HepG2 (cell line): Measurements from ENCODE around the gene KRTAP10-6. TPM values are rescaled to one million over a fixed set of nuclear protein-coding genes. Genes with fewer than 3 reads are reported as not detected.

ENCODE experiments used
- ATAC-seq: fragments of 200-7000 bp; cut with Tn5 transposase; 3 replicates; pipeline ENCODE4 v1.9.1; 2020; ENCODE audit warnings: mild to moderate bottlenecking, moderate library complexity
- BruUV-seq: library from RNA; stranded (reverse); fragments of 400-500 nt; replicated peaks from 2 replicates; lab custom pipeline; 2021; lab: Mats Ljungman, UMichigan
- CTCF ChIA-PET: fragments of 300-600 bp; formaldehyde crosslinking; extraction: SDS; loops from one replicate; lab custom pipeline; 2021; ENCODE audit warnings: low total read pairs, inconsistent platforms, low intra/inter-chr PET ratio; lab: Yijun Ruan, JAX
- POLR2A ChIA-PET: fragments of 350-600 bp; sonication (Branson Sonifier 250); formaldehyde crosslinking; loops from one replicate; lab custom pipeline; 2020; ENCODE audit warnings: antibody characterized with exemption, inconsistent platforms; lab: Yijun Ruan, JAX
- DNase-seq: peaks from one replicate; pipeline ENCODE4 v3.0.0-alpha.2; 2015; ENCODE audit warnings: low spot score
- FAIRE-seq: peaks from 3 replicates; lab custom pipeline; 2011; peaks lifted over from hg19 to GRCh38; lab: Jason Lieb, UNC
- H2AFZ ChIP-seq: one replicate; pipeline ENCODE4 v1.6.1; 2011; ENCODE audit warnings: low read length, inconsistent platforms
- H3K27ac ChIP-seq: fragments of 300-600 bp; 3 replicates; pipeline ENCODE4 v1.8.0; 2011; ENCODE audit warnings: mixed run types, mild to moderate bottlenecking, mixed read lengths, low read length, inconsistent platforms; ENCODE audit not compliant: insufficient read depth; ENCODE audit errors: extremely low read length
- H3K27me3 ChIP-seq, 2 experiments: fragments of 200-600 bp in 1 of 2; 2 replicates in 1 of 2; 3 replicates in 1 of 2; pipeline versions ENCODE4 v1.6.0 to v1.8.0; 2011; ENCODE audit warnings: low read length in 2 of 2, mild to moderate bottlenecking in 2 of 2, moderate library complexity in 2 of 2, inconsistent platforms in 1 of 2; ENCODE audit not compliant: insufficient read depth in 2 of 2, control insufficient read depth in 1 of 2
- H3K36me3 ChIP-seq, 2 experiments: fragments of 200-600 bp in 1 of 2; replicated peaks in 1 of 2; 2 replicates in 1 of 2; 3 replicates in 1 of 2; pipeline versions ENCODE4 v1.5.1 to v1.8.0; 2011; ENCODE audit warnings: low read length in 2 of 2, inconsistent platforms in 1 of 2; ENCODE audit not compliant: insufficient read depth in 2 of 2, control insufficient read depth in 1 of 2
- H3K4me1 ChIP-seq: 2 replicates; pipeline ENCODE4 v1.5.1; 2012; ENCODE audit warnings: low read length, inconsistent platforms; ENCODE audit not compliant: insufficient read depth
- H3K4me2 ChIP-seq: 2 replicates; pipeline ENCODE4 v1.6.0; 2011; ENCODE audit warnings: low read depth, low read length, inconsistent platforms
- H3K4me3 ChIP-seq, 3 experiments: fragments of 200-600 bp in 1 of 3; sonication (generic), shearing (Covaris generic) in 1 of 3; replicated peaks in 1 of 3; 2 replicates each; pipeline ENCODE4 v1.5.1; 2011 to 2016; ENCODE audit warnings: low read length in 3 of 3, inconsistent platforms in 2 of 3, low read depth in 2 of 3, mild to moderate bottlenecking in 2 of 3, control low read depth in 1 of 3, mixed read lengths in 1 of 3; ENCODE audit not compliant: insufficient read depth in 1 of 3
- H3K79me2 ChIP-seq: one replicate; pipeline ENCODE4 v1.6.1; 2011; ENCODE audit warnings: low read length, inconsistent platforms; ENCODE audit not compliant: insufficient read depth
- H3K9ac ChIP-seq: 2 replicates; pipeline ENCODE4 v1.6.0; 2011; ENCODE audit warnings: mild to moderate bottlenecking, low read depth, low read length, inconsistent platforms; ENCODE audit not compliant: insufficient read depth
- H3K9me3 ChIP-seq: 2 replicates; pipeline ENCODE4 v1.5.1; 2012; ENCODE audit warnings: mild to moderate bottlenecking, low read length
- H4K20me1 ChIP-seq: 2 replicates; pipeline ENCODE4 v1.6.0; 2011; ENCODE audit warnings: inconsistent platforms, mild to moderate bottlenecking, low read length, moderate library complexity; ENCODE audit not compliant: insufficient read depth
- GATAD2A ChIP-seq: IDR thresholded peaks from 2 replicates; pipeline ENCODE4 v1.6.1; 2016
- GLI4 ChIP-seq: sonication (generic); formaldehyde crosslinking; IDR thresholded peaks from 2 replicates; pipeline ENCODE4 v1.5.1; 2020; ENCODE audit warnings: missing genetic modification reagents, mild to moderate bottlenecking, moderate library complexity, borderline replicate concordance
- KLF9 ChIP-seq: IDR thresholded peaks from 2 replicates; pipeline ENCODE4 v1.6.1; 2016; ENCODE audit warnings: low read depth
- MED1 ChIP-seq: sonication (generic); formaldehyde crosslinking; IDR thresholded peaks from 2 replicates; pipeline ENCODE4 v1.4.0; 2020; ENCODE audit warnings: missing genetic modification reagents
- SP1 ChIP-seq, 2 experiments: fragments of 450-650 bp in 1 of 2; sonication (generic) in 1 of 2; formaldehyde crosslinking in 1 of 2; IDR thresholded peaks; 2 replicates each; pipeline versions ENCODE4 v1.4.0 to v1.6.1; 2016 to 2020; ENCODE audit warnings: missing genetic modification reagents in 1 of 2
- TBX3 ChIP-seq: fragments of 450-650 bp; IDR thresholded peaks from 2 replicates; pipeline ENCODE4 v1.6.1; 2017; ENCODE audit warnings: antibody characterized with exemption, mild to moderate bottlenecking, inconsistent platforms, borderline replicate concordance
- ZNF331 ChIP-seq: sonication (generic); formaldehyde crosslinking; IDR thresholded peaks from 2 replicates; pipeline ENCODE4 v1.4.0; 2020; ENCODE audit warnings: missing genetic modification reagents
- ZNF441 ChIP-seq: sonication (generic); formaldehyde crosslinking; IDR thresholded peaks from 2 replicates; pipeline ENCODE4 v1.7.0; 2021; ENCODE audit warnings: missing genetic modification reagents, borderline replicate concordance
- WGBS: methylation state at CpG from one replicate; pipeline ENCODE4 v1.1.6; 2017; ENCODE audit warnings: low lambda C conversion rate; 5-methylcytosine and 5-hydroxymethylcytosine counted together
- in situ Hi-C: cut with HindIII; loops from 2 replicates; pipeline ENCODE4 v1.10.0; 2017; ENCODE audit warnings: low pct_unique_long_range_greater_than_20kb; ENCODE audit not compliant: extremely low pct_ligation_motif_present
- intact Hi-C: fragments of 100-400 bp; cut with micrococcal nuclease; formaldehyde crosslinking; loops from one replicate; pipeline ENCODE4 v1.10.0; 2022; ENCODE audit not compliant: unreplicated experiment
- polyA plus RNA-seq, 8 experiments: library from polyadenylated mRNA; depleted of rRNA in 3 of 8; stranded (reverse) in 7 of 8; unstranded in 1 of 8; fragments of >200 nt; fragmentation: Illumina TruSeq in 4 of 8; extraction: Trizol in 4 of 8; gene quantifications; 2 replicates each; pipeline versions ENCODE4 v1.2.1 to v1.2.3, GENCODE V29; 2011 to 2016; ENCODE audit warnings: low read depth in 4 of 8, missing spikeins in 1 of 8, mixed read lengths in 1 of 8; ENCODE audit not compliant: insufficient read depth in 1 of 8
- total RNA-seq, 5 experiments: library from RNA; depleted of rRNA; stranded (reverse); fragments of >200 nt; fragmentation: Illumina TruSeq; extraction: Trizol; gene quantifications; 2 replicates each; pipeline ENCODE4 v1.2.3, GENCODE V29; 2016; ENCODE audit warnings: low read depth in 1 of 5
- TF ChIP-seq, protein P1 (sequence below): sonication (generic); formaldehyde crosslinking; IDR thresholded peaks from 2 replicates; pipeline ENCODE4 v1.4.0; 2020; ENCODE audit warnings: mild to moderate bottlenecking, missing genetic modification reagents
- TF ChIP-seq, protein P2 (sequence below): sonication (generic); formaldehyde crosslinking; conservative IDR thresholded peaks from 2 replicates; pipeline ENCODE4 v1.4.0; 2020; ENCODE audit warnings: missing genetic modification reagents
- TF ChIP-seq, protein P3 (sequence below): sonication (generic); formaldehyde crosslinking; IDR thresholded peaks from 2 replicates; pipeline ENCODE4 v1.8.1; 2023; ENCODE audit warnings: mild to moderate bottlenecking, missing genetic modification reagents

The KRTAP10-6 gene
- total and polyA plus RNA-seq, 2 of the 13 experiments (the other 11 are each of a cell fraction or from before 2014, with no cell fraction given), result not detected

DNA sequence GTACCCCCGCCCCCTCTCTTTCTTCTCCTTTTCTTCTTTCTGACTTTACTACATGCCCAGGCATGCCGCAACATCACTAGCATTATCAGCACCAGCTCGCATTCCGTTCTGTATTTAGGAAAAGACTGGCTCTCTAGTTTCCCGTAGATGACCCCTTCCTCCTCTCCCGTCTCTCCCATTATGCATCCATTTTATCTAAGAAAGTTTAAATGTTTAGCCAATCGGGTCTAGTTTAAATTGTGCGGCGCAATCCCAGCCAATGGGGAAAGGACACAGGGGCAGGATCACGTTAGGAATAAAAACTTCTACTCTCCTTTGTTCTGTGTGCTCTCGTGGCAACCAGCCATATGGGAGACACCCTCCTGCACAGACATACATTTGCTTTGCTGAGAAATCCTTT lies 5.8 kb upstream of the KRTAP10-6 start:
- Histone ChIP-seq H3K4me2 (no peak overlapping the region), H2AFZ (no peak overlapping the region), H3K9ac (no peak overlapping the region), H3K79me2 (no peaks in the 10 kb centered on the region), H3K27ac (no peak overlapping the region), H3K4me1 (peaks cover 27% of the 10 kb centered on the region), H3K27me3 (peaks cover 0 to 1% of the 10 kb centered on the region in 2 experiments; a peak in 1 of 5 replicates), H3K4me3 (no peak overlapping the region), H3K9me3 (no peaks in the 10 kb centered on the region), H3K36me3 (no peaks in the 10 kb centered on the region), H4K20me1 (no peaks in the 10 kb centered on the region)
- WGBS, result 87% methylated on average over 11 of the region's 11 CpGs
- ChIA-PET CTCF (no interaction called here), POLR2A (no interaction called here)
- DNase-seq, result no peak
- intact Hi-C loops (no loop called here), in situ Hi-C loops (no loop called here)
- BruUV-seq, result no TSS peak
- ATAC-seq, result no peak
- FAIRE-seq, result no peak
- TF ChIP-seq, protein P1, sequence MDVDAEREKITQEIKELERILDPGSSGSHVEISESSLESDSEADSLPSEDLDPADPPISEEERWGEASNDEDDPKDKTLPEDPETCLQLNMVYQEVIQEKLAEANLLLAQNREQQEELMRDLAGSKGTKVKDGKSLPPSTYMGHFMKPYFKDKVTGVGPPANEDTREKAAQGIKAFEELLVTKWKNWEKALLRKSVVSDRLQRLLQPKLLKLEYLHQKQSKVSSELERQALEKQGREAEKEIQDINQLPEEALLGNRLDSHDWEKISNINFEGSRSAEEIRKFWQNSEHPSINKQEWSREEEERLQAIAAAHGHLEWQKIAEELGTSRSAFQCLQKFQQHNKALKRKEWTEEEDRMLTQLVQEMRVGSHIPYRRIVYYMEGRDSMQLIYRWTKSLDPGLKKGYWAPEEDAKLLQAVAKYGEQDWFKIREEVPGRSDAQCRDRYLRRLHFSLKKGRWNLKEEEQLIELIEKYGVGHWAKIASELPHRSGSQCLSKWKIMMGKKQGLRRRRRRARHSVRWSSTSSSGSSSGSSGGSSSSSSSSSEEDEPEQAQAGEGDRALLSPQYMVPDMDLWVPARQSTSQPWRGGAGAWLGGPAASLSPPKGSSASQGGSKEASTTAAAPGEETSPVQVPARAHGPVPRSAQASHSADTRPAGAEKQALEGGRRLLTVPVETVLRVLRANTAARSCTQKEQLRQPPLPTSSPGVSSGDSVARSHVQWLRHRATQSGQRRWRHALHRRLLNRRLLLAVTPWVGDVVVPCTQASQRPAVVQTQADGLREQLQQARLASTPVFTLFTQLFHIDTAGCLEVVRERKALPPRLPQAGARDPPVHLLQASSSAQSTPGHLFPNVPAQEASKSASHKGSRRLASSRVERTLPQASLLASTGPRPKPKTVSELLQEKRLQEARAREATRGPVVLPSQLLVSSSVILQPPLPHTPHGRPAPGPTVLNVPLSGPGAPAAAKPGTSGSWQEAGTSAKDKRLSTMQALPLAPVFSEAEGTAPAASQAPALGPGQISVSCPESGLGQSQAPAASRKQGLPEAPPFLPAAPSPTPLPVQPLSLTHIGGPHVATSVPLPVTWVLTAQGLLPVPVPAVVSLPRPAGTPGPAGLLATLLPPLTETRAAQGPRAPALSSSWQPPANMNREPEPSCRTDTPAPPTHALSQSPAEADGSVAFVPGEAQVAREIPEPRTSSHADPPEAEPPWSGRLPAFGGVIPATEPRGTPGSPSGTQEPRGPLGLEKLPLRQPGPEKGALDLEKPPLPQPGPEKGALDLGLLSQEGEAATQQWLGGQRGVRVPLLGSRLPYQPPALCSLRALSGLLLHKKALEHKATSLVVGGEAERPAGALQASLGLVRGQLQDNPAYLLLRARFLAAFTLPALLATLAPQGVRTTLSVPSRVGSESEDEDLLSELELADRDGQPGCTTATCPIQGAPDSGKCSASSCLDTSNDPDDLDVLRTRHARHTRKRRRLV (CRISPR knock-in tag), result no peak
- TF ChIP-seq ZNF331, result no peak
- TF ChIP-seq, protein P2, sequence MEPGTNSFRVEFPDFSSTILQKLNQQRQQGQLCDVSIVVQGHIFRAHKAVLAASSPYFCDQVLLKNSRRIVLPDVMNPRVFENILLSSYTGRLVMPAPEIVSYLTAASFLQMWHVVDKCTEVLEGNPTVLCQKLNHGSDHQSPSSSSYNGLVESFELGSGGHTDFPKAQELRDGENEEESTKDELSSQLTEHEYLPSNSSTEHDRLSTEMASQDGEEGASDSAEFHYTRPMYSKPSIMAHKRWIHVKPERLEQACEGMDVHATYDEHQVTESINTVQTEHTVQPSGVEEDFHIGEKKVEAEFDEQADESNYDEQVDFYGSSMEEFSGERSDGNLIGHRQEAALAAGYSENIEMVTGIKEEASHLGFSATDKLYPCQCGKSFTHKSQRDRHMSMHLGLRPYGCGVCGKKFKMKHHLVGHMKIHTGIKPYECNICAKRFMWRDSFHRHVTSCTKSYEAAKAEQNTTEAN, result no peak
- TF ChIP-seq MED1 (CRISPR knock-in tag), result no peak
- no peak for TF ChIP-seq GLI4 (CRISPR knock-in tag)
- TF ChIP-seq, protein P3, sequence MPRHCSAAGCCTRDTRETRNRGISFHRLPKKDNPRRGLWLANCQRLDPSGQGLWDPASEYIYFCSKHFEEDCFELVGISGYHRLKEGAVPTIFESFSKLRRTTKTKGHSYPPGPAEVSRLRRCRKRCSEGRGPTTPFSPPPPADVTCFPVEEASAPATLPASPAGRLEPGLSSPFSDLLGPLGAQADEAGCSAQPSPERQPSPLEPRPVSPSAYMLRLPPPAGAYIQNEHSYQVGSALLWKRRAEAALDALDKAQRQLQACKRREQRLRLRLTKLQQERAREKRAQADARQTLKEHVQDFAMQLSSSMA (CRISPR knock-in tag), result no peak
- no peak for TF ChIP-seq SP1 (IDR thresholded peaks at IDR 0.05)
- TF ChIP-seq SP1 (CRISPR knock-in tag; IDR thresholded peaks at IDR 0.05), result no peak
- TF ChIP-seq TBX3, result no peak
- TF ChIP-seq GATAD2A (CRISPR knock-in tag), result no peak
- TF ChIP-seq KLF9 (CRISPR knock-in tag), result no peak
- TF ChIP-seq ZNF441 (CRISPR knock-in tag), result no peak
